Activated effector memory CD4-positive, alpha-beta T cell treated with anti-CD3 and anti-CD28 coated beads, Interleukin-2, amount 50 U/mL, for 16 hours (primary cell): ENCODE measurements around the gene ANKRD11.
A peak's percentile ranks its signal among the peaks of the same experiment; 100 is the strongest.
"Not testable (repeated sequence)": the region's sequence is repeated elsewhere in the genome, so short reads cannot be mapped to it uniquely, and the experiment has no call there.

Source experiments
- DNase-seq: peaks from one replicate; pipeline ENCODE4 v3.0.0-alpha.2; 2020

ANKRD11 gene

GRCh38 chr16:89256651-89257254, 233.6 kb downstream of the ANKRD11 start:
- DNase-seq: peak; percentile 93

- no peak for DNase-seq
Observed at GRCh38 chr16:89253548-89254287, 236.6 kb downstream of the ANKRD11 start.

- no peak for DNase-seq
Observed at GRCh38 chr16:89248196-89248982, 242.0 kb downstream of the ANKRD11 start.

- not testable (repeated sequence) for DNase-seq
Observed at GRCh38 chr16:89247734-89248075, 242.7 kb downstream of the ANKRD11 start.

- DNase-seq: peak; percentile 98
Observed at GRCh38 chr16:89246903-89247733, 243.2 kb downstream of the ANKRD11 start.

GRCh38 chr16:89246383-89246902, 243.9 kb downstream of the ANKRD11 start:
- no peak for DNase-seq

- no peak for DNase-seq
Observed at GRCh38 chr16:89244754-89245153, 245.6 kb downstream of the ANKRD11 start.

GRCh38 chr16:89244264-89244663, 246.1 kb downstream of the ANKRD11 start:
- DNase-seq: not testable (repeated sequence)

GRCh38 chr16:89243664-89244063, 246.7 kb downstream of the ANKRD11 start:
- no peak for DNase-seq

- no peak for DNase-seq
Observed at GRCh38 chr16:89242795-89243200, 247.6 kb downstream of the ANKRD11 start.

- DNase-seq: peak; percentile 91
Observed at GRCh38 chr16:89241187-89242007, 249.0 kb downstream of the ANKRD11 start.

GRCh38 chr16:89237733-89238132, 252.6 kb downstream of the ANKRD11 start:
- DNase-seq: no peak

GRCh38 chr16:89233678-89234490, 256.5 kb downstream of the ANKRD11 start:
- DNase-seq: no peak

GRCh38 chr16:89232107-89232506, 258.3 kb downstream of the ANKRD11 start:
- no peak for DNase-seq

GRCh38 chr16:89230255-89230654, 260.1 kb downstream of the ANKRD11 start:
- DNase-seq: no peak

GRCh38 chr16:89224665-89225064, 265.7 kb downstream of the ANKRD11 start:
- no peak for DNase-seq

- no peak for DNase-seq
Observed at GRCh38 chr16:89222931-89223330, 267.4 kb downstream of the ANKRD11 start.

GRCh38 chr16:89221604-89222003, 268.8 kb downstream of the ANKRD11 start:
- no peak for DNase-seq

- no peak for DNase-seq
Observed at GRCh38 chr16:89219365-89219764, 271.0 kb downstream of the ANKRD11 start.
